GM12878 (cell line): ENCODE measurements around the gene MAK. TPM values are rescaled to one million over a fixed set of nuclear protein-coding genes. Genes with fewer than 3 reads are reported as not detected.

Experiments
- ATAC-seq: fragments of 200-7000 bp; cut with Tn5 transposase; 3 replicates; pipeline ENCODE4 v1.9.1; 2020; ENCODE audit warnings: mild to moderate bottlenecking, moderate library complexity
- BruUV-seq: library from RNA; stranded (reverse); fragments of 400-500 nt; replicated peaks from 2 replicates; lab custom pipeline; 2021; lab: Mats Ljungman, UMichigan
- CTCF ChIA-PET: fragments of 300-600 bp; sonication (Branson Sonifier 250); formaldehyde crosslinking; extraction: SDS; loops from one replicate; lab custom pipeline; 2021; ENCODE audit warnings: inconsistent platforms; lab: Yijun Ruan, JAX
- POLR2A ChIA-PET: fragments of 350-600 bp; formaldehyde crosslinking; extraction: SDS; loops from one replicate; lab custom pipeline; 2021; ENCODE audit warnings: inconsistent platforms; lab: Charles Lee
- RAD21 ChIA-PET: fragments of 300-600 bp; sonication (Branson Sonifier 250); formaldehyde crosslinking; loops from one replicate; lab custom pipeline; 2023; ENCODE audit warnings: antibody characterized with exemption; ENCODE audit not compliant: unreplicated experiment; lab: Charles Lee
- SMC1A ChIA-PET: fragments of 300-600 bp; sonication (Branson Sonifier 250); formaldehyde crosslinking; loops from one replicate; lab custom pipeline; 2023; ENCODE audit not compliant: unreplicated experiment, uncharacterized antibody; lab: Charles Lee
- DNase-seq: peaks from one replicate; pipeline ENCODE4 v3.0.0-alpha.2; 2011; ENCODE audit warnings: low read depth, low spot score
- FAIRE-seq: peaks from 3 replicates; lab custom pipeline; 2011; peaks lifted over from hg19 to GRCh38; lab: Jason Lieb, UNC
- H2AFZ ChIP-seq: 2 replicates; pipeline ENCODE4 v1.6.0; 2011; ENCODE audit warnings: low read depth, low read length, control low read depth; ENCODE audit not compliant: control insufficient read depth
- H3K27ac ChIP-seq: 2 replicates; pipeline ENCODE4 v1.5.1; 2011; ENCODE audit warnings: control low read depth; ENCODE audit not compliant: control insufficient read depth, insufficient read depth
- H3K27me3 ChIP-seq, 2 experiments: replicated peaks in 1 of 2; 2 replicates each; pipeline versions ENCODE4 v1.6.0 to v1.6.1; 2011; ENCODE audit warnings: low read length in 1 of 2; ENCODE audit not compliant: control insufficient read depth in 2 of 2, insufficient read depth in 2 of 2
- H3K36me3 ChIP-seq, 2 experiments: 2 replicates each; pipeline ENCODE4 v1.5.1; 2011; ENCODE audit warnings: low read length in 1 of 2; ENCODE audit not compliant: control insufficient read depth in 2 of 2, insufficient read depth in 2 of 2
- H3K4me1 ChIP-seq: 2 replicates; pipeline ENCODE4 v1.6.1; 2011; ENCODE audit warnings: mild to moderate bottlenecking, low read length, moderate library complexity, mixed read lengths; ENCODE audit not compliant: control insufficient read depth, insufficient read depth
- H3K4me2 ChIP-seq: 2 replicates; pipeline ENCODE4 v1.6.0; 2011; ENCODE audit warnings: control low read depth; ENCODE audit not compliant: control insufficient read depth, insufficient read depth
- H3K4me3 ChIP-seq: fragments of 200-600 bp; sonication (generic); 2 replicates; pipeline ENCODE4 v1.5.1; 2016
- H3K79me2 ChIP-seq: 2 replicates; pipeline ENCODE4 v1.6.0; 2011; ENCODE audit warnings: low read length; ENCODE audit not compliant: control insufficient read depth, insufficient read depth
- H3K9ac ChIP-seq: 2 replicates; pipeline ENCODE4 v1.8.0; 2011; ENCODE audit warnings: low read length, control low read depth, mixed read lengths; ENCODE audit not compliant: control insufficient read depth, insufficient read depth
- H3K9me3 ChIP-seq: replicated peaks from 3 replicates; pipeline ENCODE4 v1.5.1; 2011; ENCODE audit warnings: mild to moderate bottlenecking, low read length; ENCODE audit not compliant: control insufficient read depth, insufficient read depth
- H4K20me1 ChIP-seq: 2 replicates; pipeline ENCODE4 v1.6.0; 2011; ENCODE audit not compliant: control insufficient read depth, insufficient read depth
- ELK1 ChIP-seq: IDR thresholded peaks from 2 replicates; pipeline ENCODE4 v1.6.1; 2012; ENCODE audit warnings: low read depth, low read length, improper control_type of control experiment
- GABPA ChIP-seq: IDR thresholded peaks from 2 replicates; pipeline ENCODE4 v1.6.1; 2014; ENCODE audit warnings: antibody characterized with exemption, low read depth, mild to moderate bottlenecking, inconsistent platforms
- GATAD2B ChIP-seq: fragments of 450-650 bp; conservative IDR thresholded peaks from 2 replicates; pipeline ENCODE4 v1.6.1; 2017; ENCODE audit warnings: low read depth, mild to moderate bottlenecking, moderate library complexity
- KAT2A ChIP-seq: conservative IDR thresholded peaks from 2 replicates; pipeline ENCODE4 v1.6.1; 2011; ENCODE audit warnings: low read depth, low read length; ENCODE audit not compliant: control insufficient read depth
- MTA3 ChIP-seq: IDR thresholded peaks from 2 replicates; pipeline ENCODE4 v1.6.1; 2012; ENCODE audit warnings: low read length, inconsistent platforms, borderline replicate concordance
- MXI1 ChIP-seq: fragments of 150-350 bp; IDR thresholded peaks from 2 replicates; pipeline ENCODE4 v1.6.1; 2011; ENCODE audit warnings: low read depth, mild to moderate bottlenecking, inconsistent platforms, low read length, improper control_type of control experiment
- PKNOX1 ChIP-seq: fragments of 450-650 bp; IDR thresholded peaks from 2 replicates; pipeline ENCODE4 v1.6.1; 2016; ENCODE audit warnings: mild to moderate bottlenecking
- PML ChIP-seq: IDR thresholded peaks from 2 replicates; pipeline ENCODE4 v1.6.1; 2012; ENCODE audit warnings: low read length, inconsistent platforms
- RCOR1 ChIP-seq: conservative IDR thresholded peaks from 2 replicates; pipeline ENCODE4 v1.6.1; 2012; ENCODE audit warnings: low read depth, low read length, improper control_type of control experiment
- SMAD1 ChIP-seq: fragments of 450-650 bp; IDR thresholded peaks from 2 replicates; pipeline ENCODE4 v1.6.1; 2018; ENCODE audit warnings: mild to moderate bottlenecking, low read depth; ENCODE audit not compliant: partially characterized antibody
- ZNF24 ChIP-seq: fragments of 450-650 bp; IDR thresholded peaks from 2 replicates; pipeline ENCODE4 v1.6.1; 2017; ENCODE audit warnings: antibody characterized with exemption, mild to moderate bottlenecking
- ZSCAN29 ChIP-seq: fragments of 450-650 bp; IDR thresholded peaks from 2 replicates; pipeline ENCODE4 v1.6.1; 2017; ENCODE audit warnings: mild to moderate bottlenecking, moderate library complexity
- WGBS: methylation state at CpG from one replicate; pipeline ENCODE4 v1.1.6; 2016; ENCODE audit warnings: low lambda C conversion rate; ENCODE audit not compliant: insufficient replicate concordance, insufficient coverage; ENCODE audit errors: missing lambda C conversion rate; 5-methylcytosine and 5-hydroxymethylcytosine counted together
- in situ Hi-C: fragments of 300-500 bp; cut with MboI; formaldehyde crosslinking; loops from 9 replicates; pipeline ENCODE4 v1.14.3; 2018; ENCODE audit warnings: mixed read lengths
- intact Hi-C: fragments of 100-400 bp; cut with micrococcal nuclease; formaldehyde crosslinking; loops from one replicate; pipeline ENCODE4 v1.14.2; 2022; ENCODE audit not compliant: unreplicated experiment
- polyA plus RNA-seq, 11 experiments: library from polyadenylated mRNA; depleted of rRNA in 4 of 11; unstranded in 6 of 11; stranded (reverse) in 5 of 11; fragments of >200 nt; fragmentation: Nextera tagmentation in 4 of 11; fragmentation: Illumina TruSeq in 1 of 11; extraction: Ambion mirVana in 4 of 11; extraction: Trizol in 1 of 11; gene quantifications; 1 replicate in 1 of 11; 2 replicates in 10 of 11; pipeline versions ENCODE4 v1.2.1 to v1.2.3, GENCODE V29; 2011 to 2016; ENCODE audit warnings: inconsistent platforms in 2 of 11, missing spikeins in 2 of 11, low read depth in 1 of 11
- total RNA-seq, 4 experiments: library from RNA; depleted of rRNA in 3 of 4; stranded (reverse); fragments of >200 nt in 3 of 4; fragmentation: Illumina TruSeq in 1 of 4; extraction: Trizol in 1 of 4; gene quantifications; 2 replicates each; pipeline versions ENCODE4 v1.2.1 to v1.2.3, GENCODE V29; 2013 to 2021

Gene MAK
- total and polyA plus RNA-seq, 10 of the 15 experiments (the other 5 are each of a cell fraction or from before 2014, with no cell fraction given): 0.01 to 0.90 (median 0.13) TPM; not detected in 1

- WGBS: 0% methylated on average over 6 of the region's 6 CpGs
- H4K20me1 ChIP-seq: no peaks in the 10 kb centered on the region
- peak overlapping the region; percentile 43 for H3K4me2 ChIP-seq
- POLR2A ChIA-PET: interaction anchor here (1.2 to 6.0 kb wide), 3 partner anchors 25 to 35 kb away, joined by 3 to 40 read pairs (median 32); partner anchors contain the start of genes C6orf52, PAK1IP1 and TMEM14B
- intact Hi-C loops: loop anchor here (1.0 to 10.0 kb wide), 2 partner anchors 28 to 188 kb away; partner anchors contain the start of genes C6orf52 and PAK1IP1
- H3K9ac ChIP-seq: peak overlapping the region; percentile 70
- TF ChIP-seq SMAD1 (peak; percentile 56), RCOR1 (no peak), PKNOX1 (peak; percentile 78), GATAD2B (no peak), MTA3 (no peak), MXI1 (no peak), ZSCAN29 (peak; percentile 75), PML (no peak), KAT2A (no peak), ZNF24 (no peak), GABPA (no peak), ELK1 (no peak)
- TF ChIP-seq, all 136 proteins: peak for 3
- H3K4me1 ChIP-seq: peaks cover 4% of the 10 kb centered on the region
- ATAC-seq (no peak), FAIRE-seq (no peak), DNase-seq (no peak)
- H3K9me3 ChIP-seq: peaks cover 12% of the 10 kb centered on the region
- ChIA-PET RAD21 (interaction anchor here (0.7 to 1.7 kb wide), 5 partner anchors 24 to 212 kb away, joined by 3 to 8 read pairs (median 4); no protein-coding TSS in a partner anchor), SMC1A (interaction anchor here (1.5 to 4.1 kb wide), 3 partner anchors 11 to 27 kb away, joined by 4 to 46 read pairs (median 10); partner anchors contain the start of genes C6orf52, PAK1IP1 and TMEM14B), CTCF (interaction anchor here (0.9 to 2.1 kb wide), 4 partner anchors 25 to 214 kb away, joined by 3 to 11 read pairs (median 4); partner anchors contain the start of gene TMEM14B)
- H3K27ac ChIP-seq: peak overlapping the region; percentile 44
- no peaks in the 10 kb centered on the region for H3K27me3 ChIP-seq
- peaks cover 13% of the 10 kb centered on the region for H3K79me2 ChIP-seq
- no TSS peak for BruUV-seq
- peak overlapping the region; percentile 97 for H3K4me3 ChIP-seq
- H2AFZ ChIP-seq: peak overlapping the region; percentile 81
- no peaks in the 10 kb centered on the region; a peak in 1 of 4 replicates for H3K36me3 ChIP-seq
- in situ Hi-C loops: no loop called here
Observed at GRCh38 chr6:10722570-10722819, 115.8 kb downstream of the MAK start.
